ENCODE data around the gene SYNDIG1. TPM values are rescaled to one million over a fixed set of nuclear protein-coding genes. Genes with fewer than 3 reads are reported as not detected.

The SYNDIG1 gene
- total RNA-seq, 1 experiment from 2014 or later: not detected

DNA sequence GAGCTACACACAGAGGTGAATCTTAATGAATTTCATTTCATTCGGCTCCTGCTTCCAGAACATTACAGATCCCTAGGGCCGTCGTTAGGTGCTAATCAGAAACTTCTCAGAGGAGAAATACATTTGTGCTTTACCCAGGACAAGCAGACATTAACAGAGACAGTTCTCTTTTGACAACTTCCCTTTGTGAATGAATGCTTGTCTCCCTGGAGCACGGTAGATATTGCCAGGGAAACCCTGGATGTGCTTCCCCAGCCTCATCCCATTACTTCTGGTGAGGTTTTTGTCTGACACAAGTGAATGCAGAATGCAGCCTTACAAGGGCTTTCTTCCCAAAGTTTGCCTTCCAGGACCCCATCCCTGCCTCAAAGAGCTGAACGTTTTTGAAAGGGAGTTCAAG lies 105.4 kb downstream of the SYNDIG1 start:
- ATAC-seq (no peak), DNase-seq (no peak)
- no peaks in the 10 kb centered on the region for H3K36me3 ChIP-seq (ENCODE audit: low read depth, low read length)
- H3K27ac ChIP-seq (ENCODE audit: low read length): no peak overlapping the region
- TF ChIP-seq EZH2 (IDR thresholded peaks at IDR 0.05; ENCODE audit: low read length, unreplicated experiment): no peak
- no peak overlapping the region for H3K9ac ChIP-seq (ENCODE audit: low read length)
- intact Hi-C loops (cut with micrococcal nuclease): no loop called here
- no peaks in the 10 kb centered on the region for H3K9me2 ChIP-seq (replicated peaks; ENCODE audit: low read length)
- peaks cover 85% of the 10 kb centered on the region for H3K27me3 ChIP-seq (ENCODE audit: low read length)
- no peaks in the 10 kb centered on the region for H3K9me3 ChIP-seq (ENCODE audit: low read length)
- H3F3A ChIP-seq (ENCODE audit: low read length, unreplicated experiment): no peaks in the 10 kb centered on the region
- no peaks in the 10 kb centered on the region for H3K4me1 ChIP-seq (ENCODE audit: insufficient read depth, low read length)
- no peaks in the 10 kb centered on the region for H4K20me1 ChIP-seq (ENCODE audit: low read length)
- BruUV-seq (replicated peaks): no TSS peak
- no peak overlapping the region for H3K4me2 ChIP-seq (ENCODE audit: low read length)
- CTCF ChIA-PET: no interaction called here
- no peak overlapping the region for H2AFZ ChIP-seq (ENCODE audit: low read length)
- POLR2A ChIA-PET (ENCODE audit: unreplicated experiment): no interaction called here
- H3K79me2 ChIP-seq (ENCODE audit: low read length): no peaks in the 10 kb centered on the region
- H3K4me3 ChIP-seq (ENCODE audit: low read length): no peak overlapping the region

DNA sequence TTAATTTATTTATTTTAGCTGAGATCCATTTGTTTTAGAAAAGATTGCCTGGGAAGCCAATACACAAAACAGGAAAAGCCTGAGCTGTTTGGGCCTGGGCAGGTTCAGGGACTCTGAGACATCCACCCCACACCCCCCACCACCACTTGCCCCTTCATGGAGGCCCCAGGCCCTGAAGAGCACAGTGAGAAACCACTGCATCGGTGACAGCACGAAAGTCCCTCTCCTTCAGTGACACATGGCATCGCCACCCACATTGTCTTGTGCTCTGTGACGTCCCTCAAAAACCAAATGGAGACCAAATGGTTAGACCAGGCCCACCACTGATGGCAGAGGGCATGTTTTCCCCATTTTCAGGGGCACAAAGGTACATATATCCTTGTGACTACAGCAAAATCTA lies 106.4 kb downstream of the SYNDIG1 start:
- intact Hi-C loops (cut with micrococcal nuclease): no loop called here

GRCh38 chr20:24576447-24576846 lies 107.0 kb downstream of the SYNDIG1 start:
- Histone ChIP-seq H3K4me2 (ENCODE audit: low read length) (no peak overlapping the region), H3K27me3 (ENCODE audit: low read length) (peaks cover 85% of the 10 kb centered on the region), H3K36me3 (ENCODE audit: low read depth, low read length) (no peaks in the 10 kb centered on the region), H4K20me1 (ENCODE audit: low read length) (no peaks in the 10 kb centered on the region), H3F3A (ENCODE audit: low read length, unreplicated experiment) (no peaks in the 10 kb centered on the region), H3K9me3 (ENCODE audit: low read length) (no peaks in the 10 kb centered on the region), H3K27ac (ENCODE audit: low read length) (no peak overlapping the region), H3K4me1 (ENCODE audit: insufficient read depth, low read length) (no peaks in the 10 kb centered on the region), H3K79me2 (ENCODE audit: low read length) (no peaks in the 10 kb centered on the region), H3K9ac (ENCODE audit: low read length) (no peak overlapping the region), H3K9me2 (replicated peaks; ENCODE audit: low read length) (no peaks in the 10 kb centered on the region), H3K4me3 (ENCODE audit: low read length) (no peak overlapping the region), H2AFZ (ENCODE audit: low read length) (no peak overlapping the region)
- ChIA-PET POLR2A (ENCODE audit: unreplicated experiment) (no interaction called here), CTCF (no interaction called here)
- TF ChIP-seq, protein P1, sequence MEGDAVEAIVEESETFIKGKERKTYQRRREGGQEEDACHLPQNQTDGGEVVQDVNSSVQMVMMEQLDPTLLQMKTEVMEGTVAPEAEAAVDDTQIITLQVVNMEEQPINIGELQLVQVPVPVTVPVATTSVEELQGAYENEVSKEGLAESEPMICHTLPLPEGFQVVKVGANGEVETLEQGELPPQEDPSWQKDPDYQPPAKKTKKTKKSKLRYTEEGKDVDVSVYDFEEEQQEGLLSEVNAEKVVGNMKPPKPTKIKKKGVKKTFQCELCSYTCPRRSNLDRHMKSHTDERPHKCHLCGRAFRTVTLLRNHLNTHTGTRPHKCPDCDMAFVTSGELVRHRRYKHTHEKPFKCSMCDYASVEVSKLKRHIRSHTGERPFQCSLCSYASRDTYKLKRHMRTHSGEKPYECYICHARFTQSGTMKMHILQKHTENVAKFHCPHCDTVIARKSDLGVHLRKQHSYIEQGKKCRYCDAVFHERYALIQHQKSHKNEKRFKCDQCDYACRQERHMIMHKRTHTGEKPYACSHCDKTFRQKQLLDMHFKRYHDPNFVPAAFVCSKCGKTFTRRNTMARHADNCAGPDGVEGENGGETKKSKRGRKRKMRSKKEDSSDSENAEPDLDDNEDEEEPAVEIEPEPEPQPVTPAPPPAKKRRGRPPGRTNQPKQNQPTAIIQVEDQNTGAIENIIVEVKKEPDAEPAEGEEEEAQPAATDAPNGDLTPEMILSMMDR (conservative IDR thresholded peaks at IDR 0.05; ENCODE audit: low read depth, low read length): no peak
- TF ChIP-seq EZH2 (IDR thresholded peaks at IDR 0.05; ENCODE audit: low read length, unreplicated experiment) (no peak), EZH2phosphoT487 (IDR thresholded peaks at IDR 0.05; ENCODE audit: borderline replicate concordance, low read length) (no peak)
- BruUV-seq (replicated peaks): no TSS peak
- DNase-seq (no peak), ATAC-seq (no peak)
- intact Hi-C loops (cut with micrococcal nuclease): no loop called here

More for the DNA sequence above, 106.4 kb downstream of the SYNDIG1 start:
- no peak overlapping the region for H3K4me3 ChIP-seq (ENCODE audit: low read length)
- no peaks in the 10 kb centered on the region for H3F3A ChIP-seq (ENCODE audit: low read length, unreplicated experiment)
- no peaks in the 10 kb centered on the region for H3K4me1 ChIP-seq (ENCODE audit: insufficient read depth, low read length)
- H3K9me2 ChIP-seq (replicated peaks; ENCODE audit: low read length): no peaks in the 10 kb centered on the region
- H3K27ac ChIP-seq (ENCODE audit: low read length): no peak overlapping the region
- peaks cover 84% of the 10 kb centered on the region for H3K27me3 ChIP-seq (ENCODE audit: low read length)
- ChIA-PET CTCF (no interaction called here), POLR2A (ENCODE audit: unreplicated experiment) (no interaction called here)
- TF ChIP-seq, protein P1 (conservative IDR thresholded peaks at IDR 0.05; ENCODE audit: low read depth, low read length): no peak
- no peak for TF ChIP-seq EZH2phosphoT487 (IDR thresholded peaks at IDR 0.05; ENCODE audit: borderline replicate concordance, low read length)
- no peak for TF ChIP-seq EZH2 (IDR thresholded peaks at IDR 0.05; ENCODE audit: low read length, unreplicated experiment)
- H4K20me1 ChIP-seq (ENCODE audit: low read length): no peaks in the 10 kb centered on the region
- no peaks in the 10 kb centered on the region for H3K36me3 ChIP-seq (ENCODE audit: low read depth, low read length)
- no peak overlapping the region for H3K9ac ChIP-seq (ENCODE audit: low read length)
- DNase-seq (no peak), ATAC-seq (no peak)
- no peaks in the 10 kb centered on the region for H3K79me2 ChIP-seq (ENCODE audit: low read length)
- H3K4me2 ChIP-seq (ENCODE audit: low read length): no peak overlapping the region
- H2AFZ ChIP-seq (ENCODE audit: low read length): no peak overlapping the region
- no TSS peak for BruUV-seq (replicated peaks)
- no peaks in the 10 kb centered on the region for H3K9me3 ChIP-seq (ENCODE audit: low read length)

Data from PC-3 (cell line).